ENCODE results near the gene ATOH7. TPM values are rescaled to one million over a fixed set of nuclear protein-coding genes. Genes with fewer than 3 reads are reported as not detected.

ATOH7 gene
- total RNA-seq, 1 experiment from 2014 or later = not detected

GRCh38 chr10:68202960-68203353 lies 29.0 kb downstream of the ATOH7 start:
- ChIA-PET POLR2A (no interaction called here), RAD21 (ENCODE audit: low non-redundant PET in 1 of 2, low total read pairs in 2 of 2, uncharacterized antibody in 2 of 2, unreplicated experiment in 2 of 2) (no interaction called here), CTCF (interaction anchor here (0.8 to 1.9 kb wide), 4 partner anchors 10 to 414 kb away, joined by 3 to 11 read pairs (median 4); no protein-coding TSS in a partner anchor)
- Histone ChIP-seq H3K27ac (ENCODE audit: low read depth, low read length) (no peak overlapping the region), H3K4me1 (ENCODE audit: control insufficient read depth in 1 of 2, insufficient read depth in 2 of 2, low read length in 2 of 2) (no peaks in the 10 kb centered on the region), H4K20me1 (ENCODE audit: insufficient read depth) (no peaks in the 10 kb centered on the region), H3K9me3 (ENCODE audit: control insufficient read depth in 1 of 2, insufficient read depth in 1 of 2, low read depth in 1 of 2, low read length in 2 of 2) (no peaks in the 10 kb centered on the region), H3K4me2 (ENCODE audit: low read length) (no peak overlapping the region), H3K9me2 (ENCODE audit: insufficient read depth) (no peaks in the 10 kb centered on the region), H3K4me3 (replicated peaks in 1 of 2; ENCODE audit: low read depth in 1 of 2, low read length in 2 of 2) (no peak overlapping the region), H3K27me3 (ENCODE audit: insufficient read depth, low read length) (no peaks in the 10 kb centered on the region), H3K9ac (ENCODE audit: low read length) (no peak overlapping the region), H3K79me2 (ENCODE audit: insufficient read depth, low read length) (no peaks in the 10 kb centered on the region), H2AFZ (ENCODE audit: low read depth, low read length, poor library complexity, severe bottlenecking) (no peak overlapping the region), H3K36me3 (ENCODE audit: control insufficient read depth in 1 of 2, insufficient read depth in 2 of 2, low read length in 2 of 2) (no peaks in the 10 kb centered on the region)
- TF ChIP-seq POLR2A (IDR thresholded peaks at IDR 0.05; ENCODE audit: borderline replicate concordance, extremely low read depth, insufficient read depth, insufficient read length) (no peak), ELF1 (IDR thresholded peaks at IDR 0.05; ENCODE audit: borderline replicate concordance, low read depth) (no peak)
- no peak for DNase-seq (ENCODE audit: low read depth, low spot score)
- no TSS peak for BruUV-seq (replicated peaks)
- intact Hi-C loops (cut with micrococcal nuclease) = no loop called here
- ATAC-seq = 0 out of 2 replicates have a peak, but pooled peaks have one; percentile 32

- ChIA-PET CTCF (no interaction called here), POLR2A (no interaction called here), RAD21 (ENCODE audit: low non-redundant PET in 1 of 2, low total read pairs in 2 of 2, uncharacterized antibody in 2 of 2, unreplicated experiment in 2 of 2) (no interaction called here)
- H3K4me1 ChIP-seq (ENCODE audit: control insufficient read depth in 1 of 2, insufficient read depth in 2 of 2, low read length in 2 of 2) = peaks cover 0 to 7% of the 10 kb centered on the region in 2 experiments; a peak in 2 of 4 replicates
- no peak for TF ChIP-seq ZFX (IDR thresholded peaks at IDR 0.05)
- TF ChIP-seq POLR2AphosphoS5 (IDR thresholded peaks at IDR 0.05; ENCODE audit: low read depth, low read length) = no peak
- no peak for TF ChIP-seq YY1 (IDR thresholded peaks at IDR 0.05; ENCODE audit: extremely low read depth, insufficient replicate concordance, low read depth, low read length)
- TF ChIP-seq RAD21 (IDR thresholded peaks at IDR 0.05; ENCODE audit: low read depth) = no peak
- no peak for TF ChIP-seq ATF3 (IDR thresholded peaks at IDR 0.05)
- TF ChIP-seq JUND (IDR thresholded peaks at IDR 0.05) = no peak
- no peak for TF ChIP-seq ZNF274 (IDR thresholded peaks at IDR 0.05; ENCODE audit: low read depth, low read length)
- TF ChIP-seq REST (IDR thresholded peaks at IDR 0.05; ENCODE audit: low read depth) = no peak
- TF ChIP-seq ELF1 (IDR thresholded peaks at IDR 0.05; ENCODE audit: borderline replicate concordance, low read depth) = no peak
- no peak for TF ChIP-seq CEBPB (IDR thresholded peaks at IDR 0.05; ENCODE audit: low read depth)
- TF ChIP-seq MAX (IDR thresholded peaks at IDR 0.05) = no peak
- TF ChIP-seq FOSL1 (IDR thresholded peaks at IDR 0.05; ENCODE audit: low read depth) = no peak
- TF ChIP-seq POLR2A (IDR thresholded peaks at IDR 0.05; ENCODE audit: borderline replicate concordance, extremely low read depth, insufficient read depth, insufficient read length) = no peak
- no peak for TF ChIP-seq ZBTB33 (IDR thresholded peaks at IDR 0.05; ENCODE audit: extremely low read depth, insufficient replicate concordance, low read length)
- no peak for TF ChIP-seq CBX3 (IDR thresholded peaks at IDR 0.05; ENCODE audit: low read depth)
- no peak for TF ChIP-seq EGR1 (IDR thresholded peaks at IDR 0.05; ENCODE audit: low read depth)
- no peak overlapping the region for H3K4me2 ChIP-seq (ENCODE audit: low read length)
- H3K4me3 ChIP-seq (replicated peaks in 1 of 2; ENCODE audit: low read depth in 1 of 2, low read length in 2 of 2) = no peak overlapping the region
- H3K9ac ChIP-seq (ENCODE audit: low read length) = no peak overlapping the region
- no TSS peak for BruUV-seq (replicated peaks)
- no peaks in the 10 kb centered on the region for H3K9me3 ChIP-seq (ENCODE audit: control insufficient read depth in 1 of 2, insufficient read depth in 1 of 2, low read depth in 1 of 2, low read length in 2 of 2)
- no peaks in the 10 kb centered on the region for H3K27me3 ChIP-seq (ENCODE audit: insufficient read depth, low read length)
- H3K79me2 ChIP-seq (ENCODE audit: insufficient read depth, low read length) = no peaks in the 10 kb centered on the region
- ATAC-seq (no peak), DNase-seq (ENCODE audit: low read depth, low spot score) (no peak)
- no peak overlapping the region for H3K27ac ChIP-seq (ENCODE audit: low read depth, low read length)
- no peak overlapping the region for H2AFZ ChIP-seq (ENCODE audit: low read depth, low read length, poor library complexity, severe bottlenecking)
- H4K20me1 ChIP-seq (ENCODE audit: insufficient read depth) = no peaks in the 10 kb centered on the region
- no peaks in the 10 kb centered on the region for H3K9me2 ChIP-seq (ENCODE audit: insufficient read depth)
- intact Hi-C loops (cut with micrococcal nuclease) = no loop called here
- no peaks in the 10 kb centered on the region for H3K36me3 ChIP-seq (ENCODE audit: control insufficient read depth in 1 of 2, insufficient read depth in 2 of 2, low read length in 2 of 2)
These were observed 35.2 kb downstream of the ATOH7 start for GRCh38 chr10:68196701-68197100.
